H1 (cell line): ENCODE results near the gene GDPD5. TPM values are rescaled to one million over a fixed set of nuclear protein-coding genes. Genes with fewer than 3 reads are reported as not detected.

ENCODE experiments used
- CTCF ChIA-PET: fragments of 300-600 bp; sonication (Branson Sonifier 250); formaldehyde crosslinking; loops from one replicate; lab custom pipeline; 2021; ENCODE audit not compliant: partially characterized antibody; lab: Charles Lee
- POLR2A ChIA-PET: fragments of 300-600 bp; sonication (Branson Sonifier 250); formaldehyde crosslinking; loops from one replicate; lab custom pipeline; 2021; ENCODE audit warnings: inconsistent platforms; ENCODE audit not compliant: partially characterized antibody; lab: Charles Lee
- DNase-seq, 2 experiments: peaks; one replicate each; pipeline versions ENCODE4 v3.0.0 to v3.0.0-alpha.2; 2010 to 2022; ENCODE audit warnings: low spot score in 2 of 2, low read depth in 1 of 2, mixed read lengths in 1 of 2
- FAIRE-seq: peaks from 2 replicates; lab custom pipeline; 2011; peaks lifted over from hg19 to GRCh38; lab: Jason Lieb, UNC
- H2AFZ ChIP-seq: 2 replicates; pipeline ENCODE4 v1.8.1; 2012; ENCODE audit warnings: low read length, inconsistent platforms
- H2AK5ac ChIP-seq: 2 replicates; pipeline ENCODE4 v1.6.1; 2013; ENCODE audit warnings: low read depth, low read length
- H2BK120ac ChIP-seq: replicated peaks from 2 replicates; pipeline ENCODE3; 2013; ENCODE audit warnings: low read depth, low read length, inconsistent platforms
- H2BK12ac ChIP-seq: 2 replicates; pipeline ENCODE4 v1.6.1; 2013; ENCODE audit warnings: low read depth, low read length
- H2BK15ac ChIP-seq: 2 replicates; pipeline ENCODE4 v1.6.1; 2013; ENCODE audit warnings: low read length
- H2BK20ac ChIP-seq: 2 replicates; pipeline ENCODE4 v1.6.1; 2013; ENCODE audit warnings: low read length
- H2BK5ac ChIP-seq: 2 replicates; pipeline ENCODE4 v1.6.1; 2013; ENCODE audit warnings: low read depth, low read length
- H3K14ac ChIP-seq: 2 replicates; pipeline ENCODE4 v1.6.1; 2013; ENCODE audit warnings: inconsistent platforms; ENCODE audit not compliant: insufficient read length
- H3K18ac ChIP-seq: 2 replicates; pipeline ENCODE4 v1.6.1; 2013; ENCODE audit warnings: low read length; ENCODE audit errors: extremely low read depth
- H3K23ac ChIP-seq: 2 replicates; pipeline ENCODE4 v1.6.1; 2013; ENCODE audit warnings: inconsistent platforms; ENCODE audit not compliant: insufficient read length
- H3K23me2 ChIP-seq: 2 replicates; pipeline ENCODE4 v1.6.1; 2013; ENCODE audit warnings: low read depth, low read length
- H3K27ac ChIP-seq: 2 replicates; pipeline ENCODE4 v1.6.1; 2011; ENCODE audit warnings: low read depth, low read length, inconsistent platforms
- H3K27me3 ChIP-seq, 4 experiments: replicated peaks in 1 of 4; 1 replicate in 1 of 4; 2 replicates in 3 of 4; pipeline versions ENCODE4 v1.6.1 to v1.8.1; 2011 to 2013; ENCODE audit warnings: low read length in 3 of 4, mild to moderate bottlenecking in 3 of 4, inconsistent platforms in 2 of 4, mixed read lengths in 2 of 4, moderate library complexity in 1 of 4; ENCODE audit not compliant: control insufficient read depth in 3 of 4, insufficient read depth in 3 of 4; ENCODE audit errors: extremely low read depth in 1 of 4
- H3K36me3 ChIP-seq, 4 experiments: 2 replicates each; pipeline versions ENCODE4 v1.6.1 to v1.8.1; 2011 to 2013; ENCODE audit warnings: mild to moderate bottlenecking in 4 of 4, low read length in 3 of 4, moderate library complexity in 2 of 4, control low read depth in 1 of 4, inconsistent platforms in 1 of 4; ENCODE audit not compliant: insufficient read depth in 4 of 4, control insufficient read depth in 2 of 4
- H3K4ac ChIP-seq: replicated peaks from 2 replicates; pipeline ENCODE3; 2013; ENCODE audit warnings: low read length, low read depth, mixed read lengths, inconsistent platforms; ENCODE audit not compliant: insufficient read length
- H3K4me1 ChIP-seq, 4 experiments: replicated peaks in 1 of 4; 1 replicate in 1 of 4; 2 replicates in 3 of 4; pipeline versions ENCODE4 v1.6.1 to v1.8.1; 2011 to 2013; ENCODE audit warnings: low read length in 3 of 4, inconsistent platforms in 2 of 4, mixed read lengths in 1 of 4; ENCODE audit not compliant: insufficient read depth in 4 of 4, control insufficient read depth in 3 of 4
- H3K4me2 ChIP-seq, 2 experiments: 2 replicates each; pipeline versions ENCODE4 v1.6.1 to v1.8.1; 2011 to 2013; ENCODE audit warnings: low read depth in 2 of 2, low read length in 2 of 2, control low read depth in 1 of 2, inconsistent platforms in 1 of 2, mild to moderate bottlenecking in 1 of 2; ENCODE audit not compliant: insufficient read depth in 1 of 2
- H3K4me3 ChIP-seq, 4 experiments: fragments of 200-600, 300-600 bp in 1 of 4; sonication (generic), shearing (Covaris generic), sonication (Bioruptor Twin) in 1 of 4; 2 replicates each; pipeline versions ENCODE4 v1.5.1 to v1.8.1; 2011 to 2016; ENCODE audit warnings: low read length in 4 of 4, low read depth in 3 of 4, control low read depth in 2 of 4, inconsistent platforms in 2 of 4, mild to moderate bottlenecking in 2 of 4, mixed read lengths in 1 of 4, moderate library complexity in 1 of 4; ENCODE audit not compliant: insufficient read depth in 2 of 4; ENCODE audit errors: extremely low read depth in 1 of 4
- H3K56ac ChIP-seq: replicated peaks from 2 replicates; pipeline ENCODE3; 2013; ENCODE audit warnings: low read depth, mild to moderate bottlenecking, mixed read lengths, low read length, inconsistent platforms; ENCODE audit not compliant: insufficient read length
- H3K79me1 ChIP-seq: 2 replicates; pipeline ENCODE4 v1.6.1; 2013; ENCODE audit warnings: low read depth, low read length, control low read depth
- H3K79me2 ChIP-seq, 2 experiments: 2 replicates each; pipeline versions ENCODE4 v1.6.1 to v1.8.1; 2012 to 2013; ENCODE audit warnings: low read length in 2 of 2, mild to moderate bottlenecking in 2 of 2, inconsistent platforms in 1 of 2; ENCODE audit not compliant: insufficient read depth in 2 of 2, control insufficient read depth in 1 of 2
- H3K9ac ChIP-seq, 4 experiments: replicated peaks in 1 of 4; 1 replicate in 1 of 4; 2 replicates in 3 of 4; pipeline versions ENCODE4 v1.6.1 to v1.8.1; 2011 to 2013; ENCODE audit warnings: low read depth in 3 of 4, low read length in 3 of 4, control low read depth in 2 of 4, mild to moderate bottlenecking in 2 of 4, moderate library complexity in 2 of 4, inconsistent platforms in 1 of 4; ENCODE audit errors: extremely low read depth in 1 of 4
- H3K9me3 ChIP-seq, 2 experiments: 2 replicates each; pipeline versions ENCODE4 v1.6.1 to v1.8.1; 2012 to 2013; ENCODE audit warnings: mild to moderate bottlenecking in 2 of 2, moderate library complexity in 2 of 2, control low read depth in 1 of 2, inconsistent platforms in 1 of 2, low read depth in 1 of 2, low read length in 1 of 2, mixed read lengths in 1 of 2; ENCODE audit not compliant: insufficient read depth in 2 of 2
- H4K20me1 ChIP-seq, 2 experiments: replicated peaks in 1 of 2; 2 replicates each; pipeline versions ENCODE3 to v1.8.1; 2011 to 2013; ENCODE audit warnings: inconsistent platforms in 2 of 2, low read length in 2 of 2, mild to moderate bottlenecking in 1 of 2; ENCODE audit not compliant: insufficient read depth in 2 of 2, control insufficient read depth in 1 of 2
- H4K5ac ChIP-seq: 2 replicates; pipeline ENCODE4 v1.6.1; 2013; ENCODE audit warnings: low read length, low read depth, mixed read lengths, inconsistent platforms; ENCODE audit not compliant: insufficient read length
- H4K8ac ChIP-seq: 2 replicates; pipeline ENCODE4 v1.8.0; 2013; ENCODE audit warnings: mild to moderate bottlenecking, moderate library complexity, low read length, inconsistent platforms; ENCODE audit not compliant: insufficient read depth; ENCODE audit errors: extremely low read depth
- H4K91ac ChIP-seq: replicated peaks from 2 replicates; pipeline ENCODE3; 2013; ENCODE audit warnings: low read length, mixed read lengths, inconsistent platforms; ENCODE audit not compliant: insufficient read length
- BCL11A ChIP-seq, 2 experiments: IDR thresholded peaks; one replicate each; pipeline ENCODE4 v1.6.1; 2011; ENCODE audit warnings: low read depth in 2 of 2, low read length in 2 of 2, mild to moderate bottlenecking in 2 of 2
- CTCF ChIP-seq, 3 experiments: IDR thresholded peaks; 1 replicate in 2 of 3; 2 replicates in 1 of 3; pipeline versions ENCODE4 v1.5.1 to v1.6.1; 2011; ENCODE audit warnings: low read length in 3 of 3, mild to moderate bottlenecking in 3 of 3, inconsistent platforms in 2 of 3, low read depth in 1 of 3, moderate library complexity in 1 of 3; ENCODE audit not compliant: insufficient read depth in 1 of 3; ENCODE audit errors: control extremely low read depth in 1 of 3
- HDAC2 ChIP-seq, 2 experiments: fragments of 300-600 bp in 1 of 2; sonication (generic) in 1 of 2; IDR thresholded peaks; 2 replicates each; pipeline ENCODE4 v1.6.1; 2011 to 2012; ENCODE audit warnings: low read depth in 2 of 2, low read length in 2 of 2, mild to moderate bottlenecking in 2 of 2, moderate library complexity in 2 of 2, borderline replicate concordance in 1 of 2, inconsistent platforms in 1 of 2
- SAP30 ChIP-seq: fragments of 300-600 bp; sonication (generic); IDR thresholded peaks from 2 replicates; pipeline ENCODE4 v1.7.1; 2012; ENCODE audit warnings: low read length, moderate library complexity, mild to moderate bottlenecking, inconsistent platforms; ENCODE audit not compliant: insufficient read depth, insufficient replicate concordance
- SIRT6 ChIP-seq: IDR thresholded peaks from one replicate; pipeline ENCODE4 v1.7.1; 2012; ENCODE audit warnings: low read length, inconsistent platforms
- SP1 ChIP-seq: IDR thresholded peaks from 2 replicates; pipeline ENCODE4 v1.6.1; 2011; ENCODE audit warnings: low read depth, low read length
- TEAD4 ChIP-seq: IDR thresholded peaks from 2 replicates; pipeline ENCODE4 v1.6.1; 2012; ENCODE audit warnings: low read depth, low read length, inconsistent platforms, mixed read lengths
- WGBS, 2 experiments: shearing (Covaris generic) in 1 of 2; methylation state at CpG; one replicate each; pipeline versions ENCODE4 v1.1.6 to v1.1.7; 2013 to 2015; ENCODE audit warnings: low lambda C conversion rate in 2 of 2, mixed read lengths in 2 of 2, inconsistent platforms in 1 of 2, low coverage in 1 of 2, missing lambda C conversion rate in 1 of 2; ENCODE audit not compliant: insufficient replicate concordance in 2 of 2, insufficient coverage in 1 of 2, insufficient read length in 1 of 2; ENCODE audit errors: extremely low coverage in 1 of 2, missing lambda C conversion rate in 1 of 2; 5-methylcytosine and 5-hydroxymethylcytosine counted together
- polyA plus RNA-seq, 7 experiments: library from polyadenylated mRNA; depleted of rRNA in 3 of 7; stranded (reverse) in 5 of 7; unstranded in 2 of 7; fragments of >200 nt in 5 of 7; fragments of 200-250 nt in 2 of 7; gene quantifications; 1 replicate in 5 of 7; 2 replicates in 1 of 7; 4 replicates in 1 of 7; pipeline versions ENCODE4 v1.2.1 to v1.2.3, GENCODE V29; 2011 to 2013; ENCODE audit warnings: missing spikeins in 2 of 7, mixed read lengths in 2 of 7
- total RNA-seq: library from RNA; stranded (reverse); fragmentation: NEBNext Ultra II Directional; extraction: Animal tissue kit (Norgen Biotek cat#: 25700); gene quantifications from 2 replicates; pipeline ENCODE4 v1.2.1, GENCODE V29; 2021

Gene GDPD5
- total and polyA plus RNA-seq, 2 of the 8 experiments (the other 6 are each of a cell fraction or from before 2014, with no cell fraction given): 7.8 to 8.6 TPM

- no peaks in the 10 kb centered on the region for H3K36me3 ChIP-seq
- 0 out of 4 replicates have a peak, but pooled peaks cover 0 to 2% of the 10 kb centered on the region in 2 experiments for H3K9me3 ChIP-seq
- no peaks in the 10 kb centered on the region for H4K20me1 ChIP-seq
- 88% methylated on average over 5 of the region's 5 CpGs; no CpG with 5 or more reads in 1 of the 2 experiments for WGBS, 2 experiments
- H3K4ac ChIP-seq: no peak overlapping the region
- H2BK15ac ChIP-seq: no peak overlapping the region
- H2AFZ ChIP-seq: no peak overlapping the region
- no peak overlapping the region for H2AK5ac ChIP-seq
- CTCF ChIA-PET: interaction anchor here (1.2 to 2.9 kb wide), 9 partner anchors 10 to 117 kb away, joined by 3 to 43 read pairs (median 10); no protein-coding TSS in a partner anchor
- no peaks in the 10 kb centered on the region for H3K79me1 ChIP-seq
- H4K8ac ChIP-seq: no peak overlapping the region
- H3K27ac ChIP-seq: no peak overlapping the region
- no peaks in the 10 kb centered on the region; a peak in 1 of 7 replicates for H3K27me3 ChIP-seq
- no peak overlapping the region for H2BK5ac ChIP-seq
- POLR2A ChIA-PET: interaction anchor here (0.9 to 30.6 kb wide), 2 partner anchors 26 to 142 kb away, joined by 4 to 1120 read pairs; partner anchors contain the start of gene SERPINH1
- H3K14ac ChIP-seq: no peak overlapping the region
- no peak overlapping the region for H2BK120ac ChIP-seq
- no peak overlapping the region for H2BK20ac ChIP-seq
- H3K4me2 ChIP-seq: no peak overlapping the region
- H2BK12ac ChIP-seq: no peak overlapping the region
- FAIRE-seq: no peak
- H3K56ac ChIP-seq: no peak overlapping the region
- H4K5ac ChIP-seq: no peak overlapping the region
- H3K23ac ChIP-seq: no peak overlapping the region
- no peaks in the 10 kb centered on the region for H3K79me2 ChIP-seq
- H3K4me1 ChIP-seq: peaks cover 2 to 13% (median 9%) of the 10 kb centered on the region in 4 experiments
- H3K23me2 ChIP-seq: no peaks in the 10 kb centered on the region
- H3K18ac ChIP-seq: no peak overlapping the region
- no peak overlapping the region for H3K4me3 ChIP-seq
- H4K91ac ChIP-seq: no peak overlapping the region
- no peak overlapping the region for H3K9ac ChIP-seq
- no peak for DNase-seq
- TF ChIP-seq CTCF (IDR thresholded peaks at IDR 0.05; ENCODE audit: control extremely low read depth in 1 of 3, insufficient read depth in 1 of 3, low read depth in 1 of 3, low read length in 3 of 3): no peak
- TF ChIP-seq SP1: no peak
- TF ChIP-seq SAP30: no peak
- TF ChIP-seq BCL11A (IDR thresholded peaks at IDR 0.05; ENCODE audit: low read depth in 2 of 2, low read length in 2 of 2): no peak
- no peak for TF ChIP-seq SIRT6
- no peak for TF ChIP-seq TEAD4
- no peak for TF ChIP-seq HDAC2 (IDR thresholded peaks at IDR 0.05; ENCODE audit: borderline replicate concordance in 1 of 2, low read depth in 2 of 2, low read length in 2 of 2)
Measured at GRCh38 chr11:75549370-75549958, 23.7 kb upstream of the GDPD5 start.
